Colonic mucosa (tissue), 4 donors: Measurements from ENCODE around the gene RAB21. TPM values are rescaled to one million over a fixed set of nuclear protein-coding genes. Genes with fewer than 3 reads are reported as not detected.

Experiments
- DNase-seq: peaks from one replicate; pipeline ENCODE4 v3.0.0-alpha.2; 2020
- H3K27ac ChIP-seq: fragments of 200-600 bp; one replicate; pipeline ENCODE4 v1.8.0; 2021
- H3K27me3 ChIP-seq: fragments of 200-600 bp; one replicate; pipeline ENCODE4 v1.8.0; 2021
- H3K36me3 ChIP-seq: fragments of 200-600 bp; one replicate; pipeline ENCODE4 v1.8.0; 2021
- H3K4me1 ChIP-seq: fragments of 200-600 bp; one replicate; pipeline ENCODE4 v1.8.0; 2021; ENCODE audit warnings: mild to moderate bottlenecking
- H3K4me3 ChIP-seq: fragments of 200-600 bp; one replicate; pipeline ENCODE4 v1.8.0; 2021
- H3K9ac ChIP-seq, 2 donors: one replicate each; pipeline ENCODE4 v1.7.0; 2013; ENCODE audit warnings: control low read depth in 2 of 2, low read depth in 2 of 2, low read length in 2 of 2
- H3K9me3 ChIP-seq: fragments of 200-600 bp; one replicate; pipeline ENCODE4 v1.8.0; 2021
- CTCF ChIP-seq: fragments of 200-600 bp; IDR thresholded peaks from one replicate; pipeline ENCODE4 v1.8.0; 2022; ENCODE audit warnings: antibody characterized with exemption, mild to moderate bottlenecking
- intact Hi-C: fragments of 100-400 bp; cut with DNase I; formaldehyde crosslinking; loops from one replicate; pipeline ENCODE4 v1.14.1; 2022
- total RNA-seq, 2 donors: library from RNA; stranded (reverse); fragmentation: NEBNext Ultra II Directional in 1 of 2; extraction: Animal tissue kit (Norgen Biotek cat#: 25700) in 1 of 2; gene quantifications; one replicate each; pipeline ENCODE4 v1.2.1, GENCODE V29; 2021
- donor health status: healthy.
- donor health status: DM: no; HTN: no; CAD: no.
- donor health status: DM: no; HTN: no; CAD: no.

The RAB21 gene
- total RNA-seq, 2 donors from 2014 or later, result 52.5 to 75.1 TPM

GRCh38 chr12:71771069-71771468 is 16.4 kb downstream of the RAB21 start:
- H3K9ac ChIP-seq, result no peak overlapping the region
- H3K27ac ChIP-seq, result no peak overlapping the region
- TF ChIP-seq CTCF, result no peak
- no peaks in the 10 kb centered on the region for H3K9me3 ChIP-seq
- no peak for DNase-seq
- H3K4me3 ChIP-seq, result no peak overlapping the region
- H3K4me1 ChIP-seq, result no peaks in the 10 kb centered on the region
- intact Hi-C loops, result no loop called here
- no peaks in the 10 kb centered on the region for H3K36me3 ChIP-seq
- no peaks in the 10 kb centered on the region for H3K27me3 ChIP-seq

DNA sequence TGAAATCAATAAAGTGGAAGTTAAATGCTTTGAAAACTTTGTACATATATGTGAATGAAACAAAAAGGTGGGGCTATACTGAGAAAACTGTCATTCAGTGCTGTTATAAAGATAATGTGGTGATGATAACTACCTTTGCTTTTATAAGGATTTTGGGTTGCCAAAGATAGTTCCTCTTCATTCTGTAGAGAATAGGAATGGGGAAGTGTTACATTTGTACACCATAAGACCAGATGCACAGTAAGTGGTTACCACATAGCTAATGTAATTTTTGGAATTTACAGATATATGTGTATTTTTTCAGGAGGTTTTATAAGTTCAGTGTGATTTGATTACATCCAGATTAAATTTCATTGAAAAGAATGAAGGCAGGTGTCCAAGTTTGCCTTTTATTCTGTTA is 18.1 kb downstream of the RAB21 start:
- no peak overlapping the region for H3K9ac ChIP-seq
- H3K4me1 ChIP-seq, result no peaks in the 10 kb centered on the region
- no peaks in the 10 kb centered on the region for H3K36me3 ChIP-seq
- intact Hi-C loops, result no loop called here
- no peaks in the 10 kb centered on the region for H3K27me3 ChIP-seq
- no peaks in the 10 kb centered on the region for H3K9me3 ChIP-seq
- H3K27ac ChIP-seq, result no peak overlapping the region
- no peak overlapping the region for H3K4me3 ChIP-seq
- TF ChIP-seq CTCF, result no peak
- no peak for DNase-seq

DNA sequence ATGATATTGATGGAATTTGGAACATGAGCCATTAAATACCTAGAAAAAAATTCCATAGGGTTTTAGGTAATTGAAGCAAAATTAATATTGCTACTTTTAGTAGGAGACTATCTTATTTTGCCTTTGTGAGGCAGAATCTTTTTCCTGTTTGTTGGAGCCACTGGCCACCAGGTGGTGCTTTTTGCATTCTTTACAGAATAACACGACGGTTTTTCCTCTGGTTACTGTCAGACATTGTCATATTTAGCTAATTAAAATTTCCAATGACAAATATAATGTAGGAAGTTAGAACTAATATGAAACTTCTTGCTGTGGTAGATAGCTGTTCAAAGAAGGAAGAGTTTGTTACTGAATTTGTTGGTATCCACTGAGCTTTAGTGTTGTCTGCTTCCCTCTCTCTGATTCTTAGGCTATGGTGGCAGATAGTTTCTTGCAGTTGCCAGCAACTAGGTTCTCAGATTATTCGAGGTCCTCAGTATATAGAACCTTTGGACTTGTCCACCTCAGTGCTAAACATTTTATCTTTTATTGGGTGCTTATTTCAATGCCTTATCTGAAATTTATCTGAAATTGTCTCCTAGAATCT is 25.7 kb downstream of the RAB21 start:
- Histone ChIP-seq H3K36me3 (peaks cover 1% of the 10 kb centered on the region), H3K27ac (no peak overlapping the region), H3K4me3 (no peak overlapping the region), H3K9me3 (no peaks in the 10 kb centered on the region), H3K27me3 (no peaks in the 10 kb centered on the region), H3K9ac (no peak overlapping the region), H3K4me1 (no peaks in the 10 kb centered on the region)
- intact Hi-C loops, result no loop called here
- TF ChIP-seq CTCF, result peak; percentile 51
- peak; percentile 57 for DNase-seq

- no peaks in the 10 kb centered on the region for H3K9me3 ChIP-seq
- H3K36me3 ChIP-seq, result peaks cover 9% of the 10 kb centered on the region
- H3K9ac ChIP-seq, result no peak overlapping the region
- no peak overlapping the region for H3K4me3 ChIP-seq
- no peaks in the 10 kb centered on the region for H3K27me3 ChIP-seq
- H3K27ac ChIP-seq, result no peak overlapping the region
- DNase-seq, result no peak
- H3K4me1 ChIP-seq, result no peaks in the 10 kb centered on the region
- intact Hi-C loops, result no loop called here
- TF ChIP-seq CTCF, result no peak
Measured at GRCh38 chr12:71782017-71782416, 27.4 kb downstream of the RAB21 start.

GRCh38 chr12:71786829-71787228 is 32.2 kb downstream of the RAB21 start:
- no peak overlapping the region for H3K4me3 ChIP-seq
- no peak overlapping the region for H3K9ac ChIP-seq
- no peak for TF ChIP-seq CTCF
- intact Hi-C loops, result no loop called here
- no peaks in the 10 kb centered on the region for H3K4me1 ChIP-seq
- no peak overlapping the region for H3K27ac ChIP-seq
- no peak for DNase-seq
- peaks cover 9% of the 10 kb centered on the region for H3K36me3 ChIP-seq
- no peaks in the 10 kb centered on the region for H3K9me3 ChIP-seq
- H3K27me3 ChIP-seq, result no peaks in the 10 kb centered on the region
